KOPT-K1 (cell line): ENCODE data around the gene PSMD9.
"Not testable (repeated sequence)": the region's sequence is repeated elsewhere in the genome, so short reads cannot be mapped to it uniquely, and the experiment has no call there.

ENCODE experiments used
- H3K27ac ChIP-seq: fragments of 200-600 bp; sonication (generic); 2 replicates; pipeline ENCODE4 v1.5.1; 2016; ENCODE audit warnings: antibody characterized with exemption, mild to moderate bottlenecking, low read depth, low read length; ENCODE audit not compliant: poor library complexity, severe bottlenecking
- H3K36me3 ChIP-seq: fragments of 200-600 bp; sonication (generic); 2 replicates; pipeline ENCODE4 v1.5.1; 2017; ENCODE audit warnings: antibody characterized with exemption, mild to moderate bottlenecking, low read length, moderate library complexity; ENCODE audit not compliant: insufficient read depth
- H3K9me3 ChIP-seq: fragments of 200-600 bp; sonication (generic); 2 replicates; pipeline ENCODE4 v1.5.1; 2017; ENCODE audit warnings: antibody characterized with exemption, low read length, mild to moderate bottlenecking; ENCODE audit not compliant: insufficient read depth, poor library complexity, severe bottlenecking

PSMD9 gene

DNA sequence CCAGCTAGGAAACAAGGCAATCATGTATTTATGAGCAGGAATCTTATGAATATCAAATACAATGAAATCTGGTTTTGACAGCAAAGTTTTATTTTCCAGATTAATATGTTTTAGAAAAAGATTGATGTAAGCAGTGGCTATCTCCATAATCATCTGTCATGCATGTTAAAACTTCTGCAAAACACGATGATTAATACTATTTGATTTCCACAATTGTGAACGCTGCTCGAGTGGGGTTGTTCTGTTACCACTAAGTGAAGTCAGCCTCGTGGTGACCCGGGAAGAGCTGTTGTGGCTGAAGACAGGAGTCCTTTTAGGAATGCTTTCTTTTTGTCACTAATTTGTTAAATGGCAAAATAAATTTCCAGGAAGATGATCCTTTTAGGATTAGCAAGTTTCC lies 39.2 kb downstream of the PSMD9 start:
- Histone ChIP-seq H3K36me3 (no peaks in the 10 kb centered on the region), H3K27ac (no peak overlapping the region)

DNA sequence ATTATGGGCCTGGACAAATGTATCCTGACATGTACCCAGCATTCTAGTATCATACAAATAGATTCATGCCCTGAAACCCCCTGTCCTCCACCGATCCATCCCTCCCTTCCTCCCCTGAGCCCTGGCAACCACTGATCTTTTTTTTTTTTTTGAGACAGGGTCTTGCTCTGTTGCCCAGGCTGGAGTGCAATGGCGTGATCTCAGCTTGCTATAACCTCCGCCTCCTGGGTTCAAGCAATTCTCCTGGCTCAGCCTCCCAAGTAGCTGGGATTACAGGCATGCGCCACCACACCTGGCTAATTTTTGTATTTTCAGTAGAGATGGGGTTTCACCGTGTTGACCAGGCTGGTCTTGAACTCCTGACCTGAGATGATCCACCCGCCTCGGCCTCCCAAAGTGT lies 41.0 kb downstream of the PSMD9 start:
- not testable (repeated sequence) for H3K9me3 ChIP-seq, H3K27ac ChIP-seq, H3K36me3 ChIP-seq

More for the DNA sequence above, 39.2 kb downstream of the PSMD9 start:
- no peaks in the 10 kb centered on the region for H3K9me3 ChIP-seq

- H3K36me3 ChIP-seq = no peaks in the 10 kb centered on the region
- H3K27ac ChIP-seq = no peak overlapping the region
- no peaks in the 10 kb centered on the region for H3K9me3 ChIP-seq
Observed at GRCh38 chr12:121930862-121931261, 42.3 kb downstream of the PSMD9 start.

DNA sequence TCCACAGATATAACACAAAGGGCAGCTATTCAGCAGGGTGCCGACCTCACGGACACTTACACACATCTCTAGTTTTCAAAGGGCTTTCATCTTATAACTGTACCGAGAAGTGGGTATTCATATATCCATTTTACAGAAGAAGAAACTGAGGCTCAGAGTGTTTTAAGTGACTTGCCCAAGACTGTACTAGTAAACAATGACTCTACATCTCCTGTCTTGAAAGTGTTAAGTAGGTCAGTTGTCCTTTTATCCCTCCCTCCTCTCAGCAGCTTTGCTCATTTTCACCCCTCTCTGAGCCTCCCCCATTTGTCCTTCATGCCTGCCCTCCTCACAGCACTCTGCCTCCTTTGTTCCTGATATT lies 43.6 kb downstream of the PSMD9 start:
- no peak overlapping the region for H3K27ac ChIP-seq
- no peaks in the 10 kb centered on the region for H3K36me3 ChIP-seq
- no peaks in the 10 kb centered on the region for H3K9me3 ChIP-seq

DNA sequence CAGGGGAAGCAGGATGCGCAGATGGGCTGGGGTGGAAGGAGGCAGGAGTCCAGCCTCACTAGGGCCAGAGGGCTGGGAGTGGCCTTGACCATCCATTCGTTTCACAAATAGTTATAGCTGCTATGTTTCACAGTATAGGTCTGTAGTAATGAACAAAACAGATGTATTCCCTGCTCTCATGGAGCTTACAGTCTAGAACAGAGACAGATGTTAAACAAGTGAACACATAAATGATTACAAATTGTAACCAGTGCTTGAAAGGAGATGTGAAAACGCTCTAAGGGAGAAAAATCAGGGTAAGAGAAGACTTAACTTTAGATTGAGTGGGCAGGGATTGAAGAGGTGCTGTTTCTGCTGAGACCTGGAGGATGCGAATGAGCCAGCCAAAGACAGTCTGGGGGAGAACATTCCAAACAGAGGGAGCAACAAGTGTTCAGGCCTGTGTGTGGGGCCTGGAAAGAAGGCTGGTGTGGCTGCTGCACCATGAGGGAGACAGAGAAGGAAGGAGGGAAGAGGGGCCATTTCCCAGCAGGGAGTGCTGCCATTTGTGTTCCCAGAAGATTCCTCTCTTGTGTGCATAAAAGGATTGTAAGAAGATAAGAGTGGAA lies 44.4 kb downstream of the PSMD9 start:
- H3K36me3 ChIP-seq = no peaks in the 10 kb centered on the region
- no peak overlapping the region for H3K27ac ChIP-seq
- H3K9me3 ChIP-seq = no peaks in the 10 kb centered on the region

- Histone ChIP-seq H3K27ac (no peak overlapping the region), H3K9me3 (no peaks in the 10 kb centered on the region), H3K36me3 (no peaks in the 10 kb centered on the region)
Observed at GRCh38 chr12:121933522-121934308, 45.1 kb downstream of the PSMD9 start.

- Histone ChIP-seq H3K36me3 (no peaks in the 10 kb centered on the region), H3K27ac (no peak overlapping the region), H3K9me3 (no peaks in the 10 kb centered on the region)
Observed at GRCh38 chr12:121934309-121934664, 45.7 kb downstream of the PSMD9 start.

DNA sequence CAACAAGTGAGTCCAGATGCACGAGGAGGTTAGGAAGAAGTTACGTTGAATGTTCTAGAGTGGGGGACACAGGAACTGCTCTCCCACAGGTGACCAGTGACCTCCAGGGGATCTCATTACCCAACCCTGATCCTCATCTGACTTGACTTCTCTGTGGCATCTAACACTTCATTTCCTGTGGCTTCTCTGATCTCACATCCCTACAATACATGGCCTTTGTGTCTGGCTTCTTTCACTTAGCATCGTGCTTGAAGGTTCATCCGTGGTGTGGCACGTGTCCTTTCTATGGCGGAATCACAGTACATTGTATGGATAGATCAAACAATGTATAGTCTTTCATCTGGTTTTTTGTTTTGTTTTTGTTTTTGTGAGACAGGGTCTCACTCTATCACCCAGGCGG lies 49.1 kb downstream of the PSMD9 start:
- Histone ChIP-seq H3K9me3 (no peaks in the 10 kb centered on the region), H3K36me3 (no peaks in the 10 kb centered on the region), H3K27ac (no peak overlapping the region)

GRCh38 chr12:121939186-121939585 lies 50.6 kb downstream of the PSMD9 start:
- Histone ChIP-seq H3K9me3 (no peaks in the 10 kb centered on the region), H3K27ac (no peak overlapping the region), H3K36me3 (no peaks in the 10 kb centered on the region)

DNA sequence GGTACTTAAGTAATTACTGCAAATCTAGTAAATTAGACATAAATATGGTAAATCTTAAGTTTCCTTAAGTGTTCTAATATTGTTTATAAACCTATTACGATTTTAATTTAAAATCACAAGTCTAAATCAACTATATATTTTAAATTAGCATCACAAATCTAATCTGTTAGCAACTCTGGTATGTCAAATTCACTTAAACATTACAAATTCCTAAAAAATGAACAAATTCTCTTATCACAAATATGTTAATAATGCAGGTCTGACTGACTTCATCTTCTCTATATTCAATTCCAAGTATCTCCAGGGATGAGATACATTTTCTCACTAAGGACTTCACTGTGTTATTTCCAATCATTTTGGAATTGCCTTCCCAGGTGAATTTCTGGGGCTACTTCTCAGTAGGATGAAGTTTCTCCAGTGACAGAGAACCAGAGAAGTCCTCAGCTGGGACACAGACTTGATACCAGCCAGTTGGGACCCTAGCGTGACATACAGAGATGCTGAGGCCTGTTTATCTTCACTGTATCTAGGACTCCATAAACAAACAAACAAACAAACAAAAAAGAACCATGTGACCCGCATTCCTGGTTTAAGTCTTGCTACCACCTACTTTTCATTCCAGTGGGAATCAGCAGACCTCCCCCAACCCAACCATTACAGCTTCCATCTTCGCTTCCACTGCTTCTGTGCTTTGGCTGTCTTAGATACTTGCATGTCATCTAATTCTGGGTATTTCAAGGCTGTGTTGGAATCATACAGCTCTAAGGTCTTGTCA lies 51.6 kb downstream of the PSMD9 start:
- no peak overlapping the region for H3K27ac ChIP-seq
- no peaks in the 10 kb centered on the region for H3K36me3 ChIP-seq

DNA sequence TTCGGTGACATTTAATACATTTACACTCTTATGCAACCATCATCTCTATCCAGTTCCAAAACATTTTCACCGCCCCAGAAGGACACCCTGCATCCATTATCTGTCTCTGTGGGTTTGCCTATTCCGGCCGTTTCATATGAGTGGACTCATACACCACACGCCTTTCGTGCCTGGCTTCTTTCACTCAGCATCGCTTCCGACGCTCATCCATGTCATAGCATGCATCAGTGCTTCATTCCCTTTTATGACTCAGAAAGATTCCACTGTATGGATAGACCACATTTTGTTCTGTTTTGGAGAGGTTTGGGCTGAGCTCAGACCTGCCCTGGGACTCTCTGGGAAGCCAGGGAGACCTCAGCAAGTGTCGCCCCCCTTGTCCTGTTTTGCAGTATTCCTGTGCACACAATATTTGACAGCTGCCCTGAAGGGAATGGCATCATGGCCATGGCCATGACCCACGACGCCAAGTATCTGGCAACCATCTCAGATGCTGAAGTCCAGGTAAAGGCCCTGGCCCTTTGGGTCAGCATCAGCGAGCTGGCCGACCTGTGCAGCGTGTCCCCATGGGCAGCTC lies 53.6 kb downstream of the PSMD9 start:
- Histone ChIP-seq H3K27ac (no peak overlapping the region), H3K36me3 (no peaks in the 10 kb centered on the region), H3K9me3 (no peaks in the 10 kb centered on the region)

More for the DNA sequence above, 51.6 kb downstream of the PSMD9 start:
- H3K9me3 ChIP-seq = no peaks in the 10 kb centered on the region

DNA sequence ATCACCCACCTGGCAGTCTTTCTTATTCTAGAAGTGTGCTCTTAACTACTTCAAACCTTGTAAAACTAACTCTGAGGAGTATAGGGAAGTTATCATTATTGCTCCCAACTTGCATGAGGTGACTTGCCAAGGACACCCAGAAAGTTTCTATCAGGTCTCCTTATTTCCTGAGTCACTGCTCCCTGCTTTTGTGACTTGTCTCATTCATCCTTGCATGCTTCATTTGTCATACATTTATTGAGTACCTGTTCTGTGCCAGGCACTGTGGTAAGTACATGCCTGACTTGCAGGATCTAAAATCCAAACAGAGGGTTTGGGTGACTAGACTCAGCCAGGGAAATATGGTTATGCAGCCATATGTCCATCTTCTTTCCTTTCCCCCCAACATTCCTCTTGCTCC lies 55.3 kb downstream of the PSMD9 start:
- no peaks in the 10 kb centered on the region for H3K36me3 ChIP-seq

GRCh38 chr12:121946313-121947025 lies 57.9 kb downstream of the PSMD9 start:
- H3K9me3 ChIP-seq = no peaks in the 10 kb centered on the region
- no peak overlapping the region for H3K27ac ChIP-seq
- H3K36me3 ChIP-seq = no peaks in the 10 kb centered on the region

More for the DNA sequence above, 55.3 kb downstream of the PSMD9 start:
- no peaks in the 10 kb centered on the region for H3K9me3 ChIP-seq
- no peak overlapping the region for H3K27ac ChIP-seq

GRCh38 chr12:121947981-121948380 lies 59.4 kb downstream of the PSMD9 start:
- no peaks in the 10 kb centered on the region for H3K9me3 ChIP-seq
- no peaks in the 10 kb centered on the region for H3K36me3 ChIP-seq
- no peak overlapping the region for H3K27ac ChIP-seq
